Fibroblast of lung (primary cell): ENCODE data around the gene RBM22. TPM values are rescaled to one million over a fixed set of nuclear protein-coding genes. Genes with fewer than 3 reads are reported as not detected.

Experiments
- DNase-seq, 2 donors: peaks; one replicate each; pipeline versions ENCODE4 v3.0.0 to v3.0.0-alpha.2; 2010; ENCODE audit warnings: low read depth in 2 of 2
- H2AFZ ChIP-seq: 2 replicates; pipeline ENCODE4 v1.5.1; 2012; ENCODE audit warnings: low read length, control low read depth, inconsistent platforms
- H3K27ac ChIP-seq: 2 replicates; pipeline ENCODE4 v1.5.1; 2011; ENCODE audit warnings: low read length, control low read depth; ENCODE audit not compliant: insufficient read depth
- H3K27me3 ChIP-seq: 2 replicates; pipeline ENCODE4 v1.5.1; 2011; ENCODE audit warnings: mild to moderate bottlenecking, low read length; ENCODE audit not compliant: control insufficient read depth, insufficient read depth
- H3K36me3 ChIP-seq: 2 replicates; pipeline ENCODE4 v1.5.1; 2011; ENCODE audit warnings: low read length; ENCODE audit not compliant: control insufficient read depth, insufficient read depth
- H3K4me1 ChIP-seq: 2 replicates; pipeline ENCODE4 v1.5.1; 2011; ENCODE audit warnings: low read length; ENCODE audit not compliant: control insufficient read depth, insufficient read depth; ENCODE audit errors: extremely low read depth
- H3K4me2 ChIP-seq: 2 replicates; pipeline ENCODE4 v1.5.1; 2011; ENCODE audit warnings: low read length, control low read depth; ENCODE audit not compliant: insufficient read depth; ENCODE audit errors: extremely low read depth
- H3K4me3 ChIP-seq, 4 experiments: fragments of 200-600 bp in 1 of 4; sonication (generic) in 1 of 4; replicated peaks in 1 of 4; 2 replicates each; pipeline ENCODE4 v1.5.1; 2011 to 2016; ENCODE audit warnings: low read length in 4 of 4, low read depth in 3 of 4, mild to moderate bottlenecking in 3 of 4, control low read depth in 2 of 4, inconsistent platforms in 1 of 4, mixed read lengths in 1 of 4; ENCODE audit not compliant: insufficient read depth in 1 of 4; ENCODE audit errors: control extremely low read depth in 1 of 4
- H3K79me2 ChIP-seq: 2 replicates; pipeline ENCODE4 v1.5.1; 2012; ENCODE audit warnings: mild to moderate bottlenecking, low read length, inconsistent platforms; ENCODE audit not compliant: control insufficient read depth, insufficient read depth
- H3K9ac ChIP-seq: 2 replicates; pipeline ENCODE4 v1.5.1; 2011; ENCODE audit warnings: mild to moderate bottlenecking, low read length, control low read depth; ENCODE audit not compliant: insufficient read depth
- H3K9me3 ChIP-seq: 2 replicates; pipeline ENCODE4 v1.5.1; 2012; ENCODE audit warnings: low read depth, low read length; ENCODE audit not compliant: control insufficient read depth, insufficient read depth
- H4K20me1 ChIP-seq: 2 replicates; pipeline ENCODE4 v1.5.1; 2011; ENCODE audit warnings: low read length; ENCODE audit not compliant: control insufficient read depth, insufficient read depth; ENCODE audit errors: extremely low read depth
- EZH2 ChIP-seq: IDR thresholded peaks from 2 replicates; pipeline ENCODE4 v1.5.1; 2012; ENCODE audit warnings: low read length, control low read depth, mild to moderate bottlenecking; ENCODE audit errors: missing control alignments
- polyA plus RNA-seq, 2 donors: library from polyadenylated mRNA; depleted of rRNA in 1 of 2; stranded (reverse) in 1 of 2; unstranded in 1 of 2; fragments of >200 nt; gene quantifications; 2 replicates each; pipeline ENCODE4 v1.2.1, GENCODE V29; 2011 to 2012; ENCODE audit warnings: missing spikeins in 1 of 2
- total RNA-seq: library from RNA; depleted of rRNA; stranded (reverse); fragments of >200 nt; gene quantifications from 2 replicates; pipeline ENCODE4 v1.2.1, GENCODE V29; 2014
- TF ChIP-seq, protein P1 (sequence below), 2 donors: IDR thresholded peaks in 1 of 2; conservative IDR thresholded peaks in 1 of 2; 1 replicate in 1 of 2; 2 replicates in 1 of 2; pipeline ENCODE4 v1.5.1; 2011 to 2012; ENCODE audit warnings: low read length in 2 of 2, control low read depth in 1 of 2, inconsistent platforms in 1 of 2, low read depth in 1 of 2, mild to moderate bottlenecking in 1 of 2

RBM22 gene
- total and polyA plus RNA-seq, 2 donors (not counting 1 experiment from before 2014, with no cell fraction given), result 15.4 to 36.7 TPM

DNA sequence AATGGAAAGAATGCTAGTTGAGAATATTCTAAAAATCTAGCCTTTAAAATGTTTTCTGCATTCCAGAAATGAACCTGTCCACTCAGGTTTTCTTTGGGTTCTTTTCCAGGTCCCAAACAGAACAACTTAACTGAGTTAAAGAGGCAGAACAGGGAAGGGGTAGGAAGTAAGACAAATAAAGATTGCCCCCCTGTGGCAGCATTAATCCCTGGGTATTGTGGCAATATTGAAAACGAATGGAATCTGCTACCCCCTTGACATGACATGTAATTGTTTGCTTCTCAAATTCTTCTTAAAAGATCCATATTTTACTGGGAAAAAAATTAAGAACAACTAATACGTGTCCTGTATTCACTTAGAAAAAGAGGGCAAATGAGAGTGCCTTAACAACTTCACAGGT lies 9.3 kb upstream of the RBM22 start:
- no peaks in the 10 kb centered on the region for H4K20me1 ChIP-seq
- no peak overlapping the region for H3K4me3 ChIP-seq
- no peak overlapping the region for H2AFZ ChIP-seq
- H3K9ac ChIP-seq, result no peak overlapping the region
- H3K4me2 ChIP-seq, result no peak overlapping the region
- no peaks in the 10 kb centered on the region for H3K4me1 ChIP-seq
- H3K27me3 ChIP-seq, result no peaks in the 10 kb centered on the region
- no peaks in the 10 kb centered on the region for H3K9me3 ChIP-seq
- H3K27ac ChIP-seq, result no peak overlapping the region
- peak in 1 of 2 donors; percentile 19 for DNase-seq
- no peaks in the 10 kb centered on the region for H3K79me2 ChIP-seq
- TF ChIP-seq, protein P1, sequence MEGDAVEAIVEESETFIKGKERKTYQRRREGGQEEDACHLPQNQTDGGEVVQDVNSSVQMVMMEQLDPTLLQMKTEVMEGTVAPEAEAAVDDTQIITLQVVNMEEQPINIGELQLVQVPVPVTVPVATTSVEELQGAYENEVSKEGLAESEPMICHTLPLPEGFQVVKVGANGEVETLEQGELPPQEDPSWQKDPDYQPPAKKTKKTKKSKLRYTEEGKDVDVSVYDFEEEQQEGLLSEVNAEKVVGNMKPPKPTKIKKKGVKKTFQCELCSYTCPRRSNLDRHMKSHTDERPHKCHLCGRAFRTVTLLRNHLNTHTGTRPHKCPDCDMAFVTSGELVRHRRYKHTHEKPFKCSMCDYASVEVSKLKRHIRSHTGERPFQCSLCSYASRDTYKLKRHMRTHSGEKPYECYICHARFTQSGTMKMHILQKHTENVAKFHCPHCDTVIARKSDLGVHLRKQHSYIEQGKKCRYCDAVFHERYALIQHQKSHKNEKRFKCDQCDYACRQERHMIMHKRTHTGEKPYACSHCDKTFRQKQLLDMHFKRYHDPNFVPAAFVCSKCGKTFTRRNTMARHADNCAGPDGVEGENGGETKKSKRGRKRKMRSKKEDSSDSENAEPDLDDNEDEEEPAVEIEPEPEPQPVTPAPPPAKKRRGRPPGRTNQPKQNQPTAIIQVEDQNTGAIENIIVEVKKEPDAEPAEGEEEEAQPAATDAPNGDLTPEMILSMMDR (conservative IDR thresholded peaks at IDR 0.05 in 1 of 2, IDR thresholded peaks at IDR 0.05 in 1 of 2; ENCODE audit: low read depth in 1 of 2, low read length in 2 of 2), result peak; percentile 18 to 26
- no peak for TF ChIP-seq EZH2
- peaks cover 18% of the 10 kb centered on the region for H3K36me3 ChIP-seq

DNA sequence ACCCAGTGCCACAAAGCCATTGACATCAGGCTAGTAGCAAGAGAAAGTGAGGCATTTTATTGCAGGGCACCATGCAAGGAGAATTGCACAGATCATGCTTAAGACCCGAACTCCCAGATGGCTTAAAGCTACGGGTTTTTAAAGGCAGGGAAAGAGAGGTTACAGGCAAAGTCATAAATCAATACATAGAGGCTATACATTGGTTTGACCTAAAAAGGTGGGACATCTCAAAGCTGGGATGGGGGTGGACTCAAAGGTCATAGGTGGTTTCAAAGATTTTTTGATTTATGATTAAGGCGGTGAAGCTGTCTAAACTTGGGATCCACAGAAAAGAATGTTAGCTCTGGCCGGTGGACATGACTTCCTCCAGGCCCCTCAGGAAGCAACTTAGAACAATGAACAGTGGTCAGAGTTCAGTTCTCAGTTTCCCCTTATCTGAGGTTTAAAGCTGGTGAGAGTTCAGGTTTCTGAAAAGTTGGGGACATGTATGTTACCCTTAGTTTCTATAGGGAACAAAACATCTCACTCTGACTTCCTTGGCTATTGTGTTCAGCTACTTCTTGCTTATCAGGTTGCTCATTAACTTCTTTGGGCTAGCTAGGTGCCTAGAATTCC lies 6.0 kb upstream of the RBM22 start:
- no peaks in the 10 kb centered on the region for H4K20me1 ChIP-seq

DNA sequence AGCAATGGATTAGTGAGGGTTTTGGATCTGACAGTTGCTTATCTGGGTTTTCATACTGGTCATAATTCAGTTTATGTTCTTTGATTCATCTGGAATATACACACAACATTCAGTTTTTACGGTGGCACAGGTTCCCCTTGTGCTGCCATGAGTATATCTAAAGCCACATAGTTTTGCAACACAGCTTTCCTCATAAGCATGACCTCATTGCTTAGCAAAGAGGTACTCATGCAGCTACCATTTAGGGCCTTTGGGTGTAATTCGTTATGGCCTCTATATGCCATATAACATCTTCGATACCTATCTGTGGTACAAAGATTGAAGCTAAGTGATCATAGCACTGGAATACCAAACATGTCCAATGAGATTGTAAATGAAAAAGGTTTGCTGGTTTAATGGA lies 2.9 kb upstream of the RBM22 start:
- Histone ChIP-seq H3K27me3 (no peaks in the 10 kb centered on the region), H3K9me3 (no peaks in the 10 kb centered on the region), H3K4me3 (no peak overlapping the region), H3K4me1 (no peaks in the 10 kb centered on the region), H4K20me1 (no peaks in the 10 kb centered on the region), H3K4me2 (no peak overlapping the region), H3K36me3 (no peaks in the 10 kb centered on the region), H3K27ac (no peak overlapping the region), H3K79me2 (peaks cover 18% of the 10 kb centered on the region), H3K9ac (no peak overlapping the region), H2AFZ (no peak overlapping the region)
- TF ChIP-seq, protein P1 (conservative IDR thresholded peaks at IDR 0.05 in 1 of 2, IDR thresholded peaks at IDR 0.05 in 1 of 2; ENCODE audit: low read depth in 1 of 2, low read length in 2 of 2), result no peak
- no peak for TF ChIP-seq EZH2
- DNase-seq, result peak in 1 of 2 donors; percentile 6

More for the DNA sequence above, 6.0 kb upstream of the RBM22 start:
- no peak overlapping the region for H2AFZ ChIP-seq
- no peaks in the 10 kb centered on the region for H3K4me1 ChIP-seq
- H3K36me3 ChIP-seq, result peaks cover 13% of the 10 kb centered on the region
- H3K27ac ChIP-seq, result no peak overlapping the region
- no peaks in the 10 kb centered on the region for H3K9me3 ChIP-seq
- no peak for DNase-seq
- H3K4me2 ChIP-seq, result no peak overlapping the region
- no peak overlapping the region for H3K9ac ChIP-seq
- H3K4me3 ChIP-seq, result no peak overlapping the region
- H3K27me3 ChIP-seq, result no peaks in the 10 kb centered on the region
- TF ChIP-seq, protein P1 (conservative IDR thresholded peaks at IDR 0.05 in 1 of 2, IDR thresholded peaks at IDR 0.05 in 1 of 2; ENCODE audit: low read depth in 1 of 2, low read length in 2 of 2), result no peak
- no peak for TF ChIP-seq EZH2
- no peaks in the 10 kb centered on the region for H3K79me2 ChIP-seq
